Keratinocyte (primary cell): ENCODE measurements around the gene GAN. TPM values are rescaled to one million over a fixed set of nuclear protein-coding genes. Genes with fewer than 3 reads are reported as not detected.

ENCODE experiments used
- DNase-seq: peaks from one replicate; pipeline ENCODE4 v3.0.0-alpha.2; 2011; ENCODE audit warnings: low read depth, missing footprints, low spot score
- FAIRE-seq: peaks from 2 replicates; lab custom pipeline; 2011; peaks lifted over from hg19 to GRCh38; lab: Jason Lieb, UNC
- H2AFZ ChIP-seq: 2 replicates; pipeline ENCODE4 v1.6.0; 2012; ENCODE audit warnings: low read length, control low read depth, inconsistent platforms; ENCODE audit not compliant: control insufficient read depth
- H3K27ac ChIP-seq: 2 replicates; pipeline ENCODE4 v1.5.1; 2011; ENCODE audit warnings: low read length; ENCODE audit not compliant: control insufficient read depth, insufficient read depth
- H3K27me3 ChIP-seq: 3 replicates; pipeline ENCODE4 v1.6.0; 2011; ENCODE audit warnings: low read length; ENCODE audit not compliant: control insufficient read depth, insufficient read depth; ENCODE audit errors: extremely low read depth
- H3K36me3 ChIP-seq, 2 experiments: 2 replicates in 1 of 2; 3 replicates in 1 of 2; pipeline ENCODE4 v1.5.1; 2011; ENCODE audit warnings: low read length in 2 of 2, mild to moderate bottlenecking in 1 of 2; ENCODE audit not compliant: control insufficient read depth in 2 of 2, insufficient read depth in 2 of 2; ENCODE audit errors: extremely low read depth in 1 of 2
- H3K4me1 ChIP-seq: 3 replicates; pipeline ENCODE4 v1.5.1; 2011; ENCODE audit warnings: low read length; ENCODE audit not compliant: control insufficient read depth, insufficient read depth; ENCODE audit errors: extremely low read depth
- H3K4me2 ChIP-seq: 3 replicates; pipeline ENCODE4 v1.6.0; 2011; ENCODE audit warnings: low read depth, low read length; ENCODE audit not compliant: control insufficient read depth, insufficient read depth; ENCODE audit errors: extremely low read depth
- H3K4me3 ChIP-seq, 3 experiments: fragments of 200-600 bp in 1 of 3; sonication (generic) in 1 of 3; 2 replicates in 2 of 3; 3 replicates in 1 of 3; pipeline ENCODE4 v1.5.1; 2011 to 2016; ENCODE audit warnings: low read length in 3 of 3, mild to moderate bottlenecking in 3 of 3, control low read depth in 2 of 3, inconsistent platforms in 1 of 3, low read depth in 1 of 3, mixed read lengths in 1 of 3, mixed run types in 1 of 3, moderate library complexity in 1 of 3; ENCODE audit not compliant: control insufficient read depth in 2 of 3, insufficient read depth in 2 of 3; ENCODE audit errors: extremely low read depth in 1 of 3
- H3K79me2 ChIP-seq: 2 replicates; pipeline ENCODE4 v1.6.0; 2012; ENCODE audit warnings: low read length; ENCODE audit not compliant: control insufficient read depth, insufficient read depth
- H3K9ac ChIP-seq: 3 replicates; pipeline ENCODE4 v1.6.0; 2011; ENCODE audit warnings: low read length; ENCODE audit not compliant: control insufficient read depth, insufficient read depth; ENCODE audit errors: extremely low read depth
- H3K9me1 ChIP-seq: 3 replicates; pipeline ENCODE4 v1.6.0; 2011; ENCODE audit warnings: low read length; ENCODE audit not compliant: control insufficient read depth, insufficient read depth; ENCODE audit errors: extremely low read depth
- H3K9me3 ChIP-seq: 2 replicates; pipeline ENCODE4 v1.5.1; 2012; ENCODE audit warnings: low read depth, low read length; ENCODE audit not compliant: control insufficient read depth
- H4K20me1 ChIP-seq: 3 replicates; pipeline ENCODE4 v1.6.0; 2011; ENCODE audit warnings: low read length; ENCODE audit not compliant: control insufficient read depth, insufficient read depth; ENCODE audit errors: extremely low read depth
- CTCF ChIP-seq, 3 experiments: IDR thresholded peaks in 1 of 3; conservative IDR thresholded peaks in 1 of 3; optimal IDR thresholded peaks in 1 of 3; 2 replicates in 2 of 3; 3 replicates in 1 of 3; pipeline versions ENCODE3 to v1.5.1; 2011; ENCODE audit warnings: low read length in 3 of 3, mild to moderate bottlenecking in 3 of 3, moderate library complexity in 2 of 3, control low read depth in 1 of 3, inconsistent platforms in 1 of 3; ENCODE audit not compliant: insufficient read depth in 2 of 3; ENCODE audit errors: extremely low read depth in 1 of 3
- EZH2 ChIP-seq: IDR thresholded peaks from one replicate; pipeline ENCODE4 v1.6.1; 2012; ENCODE audit warnings: inconsistent platforms, mild to moderate bottlenecking, low read length, moderate library complexity
- dilution Hi-C: fragments of 300-500 bp; cut with MboI; formaldehyde crosslinking; loops from one replicate; pipeline ENCODE4 v1.7.0; 2020; ENCODE audit warnings: low sequenced_read_pairs; ENCODE audit not compliant: extremely low pct_ligation_motif_present
- polyA plus RNA-seq, 5 experiments: library from polyadenylated mRNA; depleted of rRNA in 3 of 5; stranded (reverse) in 3 of 5; stranded (forward) in 1 of 5; unstranded in 1 of 5; fragments of >200 nt; gene quantifications; 1 replicate in 1 of 5; 2 replicates in 3 of 5; 3 replicates in 1 of 5; pipeline versions ENCODE4 v1.2.1 to v1.2.3, GENCODE V29; 2011 to 2012; ENCODE audit warnings: missing spikeins in 2 of 5, low read depth in 1 of 5, low replicate concordance in 1 of 5

GAN gene
- polyA plus RNA-seq, 1 donor (not counting 4 experiments of a cell fraction or from before 2014, with no cell fraction given) = 6.5 TPM

- H3K27ac ChIP-seq = no peak overlapping the region
Measured at GRCh38 chr16:81307770-81308169, 7.0 kb upstream of the GAN start.

GRCh38 chr16:81310045-81310644 lies 4.6 kb upstream of the GAN start:
- Histone ChIP-seq H3K27ac (no peak overlapping the region), H2AFZ (no peak overlapping the region), H3K79me2 (peaks cover 16% of the 10 kb centered on the region), H3K4me2 (no peak overlapping the region), H3K4me3 (no peak overlapping the region), H3K9me1 (no peaks in the 10 kb centered on the region), H4K20me1 (no peaks in the 10 kb centered on the region), H3K4me1 (peaks cover 8% of the 10 kb centered on the region), H3K36me3 (no peaks in the 10 kb centered on the region), H3K27me3 (no peaks in the 10 kb centered on the region), H3K9ac (no peak overlapping the region), H3K9me3 (no peaks in the 10 kb centered on the region)
- dilution Hi-C loops = no loop called here
- DNase-seq (no peak), FAIRE-seq (no peak)
- no peak for TF ChIP-seq EZH2
- TF ChIP-seq CTCF (optimal IDR thresholded peaks at IDR 0.05 in 1 of 3, IDR thresholded peaks at IDR 0.05 in 1 of 3, conservative IDR thresholded peaks at IDR 0.05 in 1 of 3; ENCODE audit: extremely low read depth in 1 of 3, insufficient read depth in 2 of 3, low read length in 3 of 3) = no peak

More at GRCh38 chr16:81307770-81308169, 7.0 kb upstream of the GAN start:
- Histone ChIP-seq H3K4me2 (no peak overlapping the region), H3K9me1 (no peaks in the 10 kb centered on the region), H3K27me3 (no peaks in the 10 kb centered on the region), H2AFZ (no peak overlapping the region), H3K4me1 (no peaks in the 10 kb centered on the region), H3K9me3 (no peaks in the 10 kb centered on the region), H3K9ac (no peak overlapping the region), H3K36me3 (no peaks in the 10 kb centered on the region), H4K20me1 (no peaks in the 10 kb centered on the region), H3K79me2 (no peaks in the 10 kb centered on the region), H3K4me3 (no peak overlapping the region)
- DNase-seq (no peak), FAIRE-seq (no peak)
- dilution Hi-C loops = no loop called here
- TF ChIP-seq EZH2 = no peak
- no peak for TF ChIP-seq CTCF (optimal IDR thresholded peaks at IDR 0.05 in 1 of 3, IDR thresholded peaks at IDR 0.05 in 1 of 3, conservative IDR thresholded peaks at IDR 0.05 in 1 of 3; ENCODE audit: extremely low read depth in 1 of 3, insufficient read depth in 2 of 3, low read length in 3 of 3)
